ENCODE data around the gene S100A12.
"Not testable (repeated sequence)": the region's sequence is repeated elsewhere in the genome, so short reads cannot be mapped to it uniquely, and the experiment has no call there.

DNA sequence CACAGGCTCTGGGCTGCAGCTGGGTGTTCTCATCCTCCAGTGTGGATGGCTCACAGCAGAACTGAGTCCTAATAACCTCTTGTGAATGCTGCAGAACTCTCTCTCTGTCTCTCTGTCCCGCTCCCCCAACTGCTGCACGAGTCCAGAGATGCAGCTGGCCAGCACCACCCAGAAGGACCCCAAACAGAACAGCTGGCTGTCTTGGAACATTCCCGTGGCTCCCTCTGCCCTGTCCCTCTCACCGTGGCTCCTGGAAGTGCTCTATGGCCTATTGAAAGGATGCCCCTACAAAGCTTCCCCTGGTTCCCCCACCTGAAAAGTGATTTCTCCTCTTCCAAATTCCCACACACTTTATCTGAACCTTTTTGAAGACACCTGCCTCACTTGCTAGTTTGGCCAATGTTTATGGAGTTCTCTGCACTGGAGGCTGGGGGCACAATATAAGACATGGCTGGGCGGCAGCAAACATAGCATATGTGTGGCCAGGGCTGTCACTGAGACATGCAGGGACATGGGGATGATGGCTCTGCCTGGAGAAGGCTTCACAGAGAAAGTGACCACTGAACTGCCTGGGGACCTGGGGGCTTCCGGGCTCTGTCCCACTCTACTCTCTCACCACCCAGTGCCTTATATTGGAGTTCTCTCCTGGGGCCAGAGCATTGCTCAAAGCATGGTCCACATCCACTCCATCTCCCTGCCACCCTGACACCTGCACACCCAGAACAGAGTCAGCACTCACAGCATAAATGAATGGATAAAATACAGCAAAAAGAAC lies 30.6 kb upstream of the S100A12 start:
- not testable (repeated sequence) for TF ChIP-seq POLR2AphosphoS5, CTCF, POLR2A, EP300 (IDR thresholded peaks at IDR 0.05)

Measured in sigmoid colon (tissue), 4 donors.